HG02884 (cell line): ENCODE data around the gene FARP1.
"Not testable (repeated sequence)": the region's sequence is repeated elsewhere in the genome, so short reads cannot be mapped to it uniquely, and the experiment has no call there.

ENCODE experiments used
- ATAC-seq: cut with Tn5 transposase; IDR thresholded peaks from one replicate; pipeline ENCODE4 v1.9.1; 2021; ENCODE audit warnings: mild to moderate bottlenecking, moderate library complexity; ENCODE audit not compliant: unreplicated experiment

The FARP1 gene

GRCh38 chr13:98350746-98351330, 207.9 kb downstream of the FARP1 start:
- ATAC-seq = no peak

- ATAC-seq = no peak
Observed at GRCh38 chr13:98351636-98352035, 208.7 kb downstream of the FARP1 start.

DNA sequence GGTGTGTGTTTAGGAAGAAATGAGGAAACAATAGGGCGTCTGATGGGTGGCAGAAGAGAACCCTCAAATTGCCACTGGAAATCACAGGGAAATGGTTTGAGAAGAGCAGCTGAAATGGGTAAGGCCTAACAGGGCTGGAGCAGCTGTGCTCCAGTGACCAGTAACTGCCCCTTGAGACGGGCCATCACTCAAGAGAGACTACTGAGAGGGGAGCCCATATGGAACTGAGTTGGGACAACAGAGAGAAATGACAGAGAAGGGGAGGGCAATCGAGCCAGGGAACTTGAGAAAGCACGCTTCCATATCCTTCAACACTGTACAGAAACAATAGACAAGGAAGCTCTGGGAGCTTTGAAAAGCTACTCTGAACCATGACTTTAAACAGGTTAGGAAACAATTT, 209.3 kb downstream of the FARP1 start:
- no peak for ATAC-seq

GRCh38 chr13:98353750-98354149, 210.9 kb downstream of the FARP1 start:
- no peak for ATAC-seq

- ATAC-seq = no peak
Observed at GRCh38 chr13:98358937-98359336, 216.0 kb downstream of the FARP1 start.

- ATAC-seq = no peak
Observed at GRCh38 chr13:98360545-98360944, 217.7 kb downstream of the FARP1 start.

GRCh38 chr13:98363326-98363725, 220.4 kb downstream of the FARP1 start:
- ATAC-seq = no peak

DNA sequence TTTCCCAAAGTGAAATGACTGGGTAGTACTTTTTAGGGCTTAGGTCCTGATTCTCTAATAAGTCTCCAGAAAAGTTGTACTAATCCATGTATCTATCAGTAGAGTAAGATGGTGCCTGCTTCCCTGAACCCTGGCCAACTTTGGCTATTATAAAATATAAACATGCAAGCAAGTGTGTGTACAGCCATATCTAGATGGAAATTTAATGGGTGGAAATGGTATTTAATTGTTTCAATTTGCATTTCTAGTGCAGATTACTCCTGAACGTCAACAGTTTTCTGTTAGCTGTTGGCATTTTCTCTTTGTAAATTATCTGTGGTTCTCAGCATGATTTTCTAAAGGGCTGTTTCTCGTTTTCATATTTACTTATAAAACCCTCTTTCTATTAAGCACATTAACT, 221.3 kb downstream of the FARP1 start:
- no peak for ATAC-seq

GRCh38 chr13:98364647-98365046, 221.8 kb downstream of the FARP1 start:
- no peak for ATAC-seq

GRCh38 chr13:98365302-98365701, 222.4 kb downstream of the FARP1 start:
- ATAC-seq = no peak

DNA sequence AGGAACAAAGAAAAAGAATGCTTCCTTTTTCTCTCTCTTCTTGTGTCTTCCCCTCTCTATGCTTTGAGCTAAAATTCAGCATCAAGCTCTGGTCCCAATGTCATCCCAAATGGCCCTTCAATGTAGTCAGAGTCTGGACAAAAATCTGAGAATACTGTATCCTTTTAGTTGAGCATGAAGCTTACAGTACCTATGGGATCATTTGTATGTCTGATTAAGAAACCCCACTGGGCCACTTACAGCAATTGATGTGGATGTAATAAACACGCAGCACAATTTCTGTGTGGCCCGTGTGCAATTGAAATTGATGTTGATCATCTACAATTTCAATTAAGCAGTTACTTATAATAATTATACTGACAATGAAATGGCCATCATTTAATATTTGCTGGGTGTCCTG, 223.1 kb downstream of the FARP1 start:
- no peak for ATAC-seq

GRCh38 chr13:98366443-98366842, 223.5 kb downstream of the FARP1 start:
- no peak for ATAC-seq

DNA sequence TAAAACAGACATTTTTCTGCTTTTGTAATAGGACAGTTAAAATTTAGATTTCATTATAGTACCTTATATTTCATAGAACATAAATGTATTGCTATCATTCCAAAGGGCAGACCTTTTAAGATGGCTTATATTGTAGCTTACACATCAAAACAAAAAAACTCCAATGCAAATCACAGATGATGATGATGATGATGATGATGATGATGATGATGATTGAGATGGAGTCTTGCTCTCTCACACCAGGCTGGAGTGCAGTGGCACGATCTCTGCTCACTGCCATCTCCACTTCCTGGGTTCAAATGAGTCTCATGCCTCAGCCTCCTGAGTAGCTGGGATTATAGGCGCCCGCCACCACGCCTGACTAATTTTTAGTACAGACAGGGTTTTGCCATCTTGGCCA, 224.1 kb downstream of the FARP1 start:
- no peak for ATAC-seq

DNA sequence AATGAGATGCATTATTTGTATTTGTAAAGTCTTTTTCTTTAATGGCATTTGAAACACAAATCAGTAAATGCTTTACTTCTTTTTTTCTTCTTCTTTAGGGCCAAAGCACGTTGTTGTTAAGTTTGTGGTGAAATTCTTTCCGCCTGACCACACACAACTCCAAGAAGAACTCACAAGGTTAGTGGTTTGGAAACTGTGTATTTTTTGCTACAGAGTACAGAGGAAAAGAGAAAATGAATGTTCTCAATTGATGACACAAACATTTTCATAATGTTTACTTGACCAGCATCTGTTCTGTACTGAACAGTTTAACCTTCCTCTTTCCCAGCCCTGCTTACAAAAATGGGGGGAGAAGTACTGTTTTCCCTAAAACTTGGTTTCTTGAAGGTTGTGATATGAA, 225.1 kb downstream of the FARP1 start:
- no peak for ATAC-seq

DNA sequence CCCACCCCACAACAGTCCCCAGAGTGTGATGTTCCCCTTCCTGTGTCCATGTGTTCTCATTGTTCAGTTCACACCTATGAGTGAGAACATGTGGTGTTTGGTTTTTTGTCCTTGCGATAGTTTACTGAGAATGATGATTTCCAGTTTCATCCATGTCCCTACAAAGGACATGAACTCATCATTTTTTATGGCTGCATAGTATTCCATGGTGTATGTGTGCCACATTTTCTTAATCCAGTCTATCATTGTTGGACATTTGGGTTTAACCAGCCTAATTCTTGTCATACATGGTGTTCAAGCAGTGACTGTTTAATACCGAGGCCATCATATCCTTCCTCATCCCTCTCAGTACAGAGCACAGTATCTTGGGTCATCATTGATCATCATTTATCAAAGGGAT, 226.6 kb downstream of the FARP1 start:
- ATAC-seq = not testable (repeated sequence)

- no peak for ATAC-seq
Observed at GRCh38 chr13:98370261-98370660, 227.4 kb downstream of the FARP1 start.

- ATAC-seq = no peak
Observed at GRCh38 chr13:98370806-98371515, 228.1 kb downstream of the FARP1 start.

- ATAC-seq = no peak
Observed at GRCh38 chr13:98371516-98372023, 228.7 kb downstream of the FARP1 start.

- no peak for ATAC-seq
Observed at GRCh38 chr13:98372876-98373275, 230.0 kb downstream of the FARP1 start.

GRCh38 chr13:98374750-98375149, 231.9 kb downstream of the FARP1 start:
- ATAC-seq = no peak

DNA sequence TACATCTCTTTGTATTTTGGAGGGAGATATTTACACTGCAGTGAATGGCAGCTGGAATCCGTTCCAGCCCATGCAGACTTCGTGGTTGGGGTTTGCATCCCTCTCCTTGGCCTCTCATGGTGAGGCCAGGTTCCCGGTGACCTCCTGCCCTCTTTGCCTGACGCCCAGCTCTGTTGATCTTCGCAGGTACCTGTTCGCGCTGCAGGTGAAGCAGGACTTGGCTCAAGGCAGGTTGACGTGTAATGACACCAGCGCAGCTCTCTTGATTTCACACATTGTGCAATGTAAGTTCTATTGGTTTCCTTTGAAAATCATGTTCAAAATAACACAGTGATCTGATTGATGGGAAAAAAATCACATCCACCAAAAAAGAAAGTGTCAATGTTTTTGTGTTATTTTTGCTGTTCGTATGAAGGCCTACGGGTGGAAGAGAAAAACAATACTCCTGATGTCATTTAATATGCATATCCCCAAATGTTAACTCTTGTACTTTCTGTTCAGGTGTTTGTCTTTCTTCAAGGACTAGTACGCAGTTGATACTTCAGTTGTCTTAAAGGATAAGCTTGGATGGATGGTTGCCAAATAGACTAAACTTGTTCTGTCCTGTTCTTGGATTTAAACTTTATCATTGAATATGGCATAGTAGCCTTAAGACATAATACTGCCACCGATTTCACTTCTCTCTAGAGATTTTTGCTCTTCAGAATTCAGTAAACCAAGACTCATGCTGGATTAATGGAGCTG, 234.9 kb downstream of the FARP1 start:
- no peak for ATAC-seq

GRCh38 chr13:98384739-98385138, 241.8 kb downstream of the FARP1 start:
- no peak for ATAC-seq
